Activated CD8-positive, alpha-beta memory T cell treated with anti-CD3 and anti-CD28 coated beads for 48 hours (primary cell): ENCODE results near the gene B4GALT5.
"Not testable (repeated sequence)": the region's sequence is repeated elsewhere in the genome, so short reads cannot be mapped to it uniquely, and the experiment has no call there.

Source experiments
- DNase-seq, 3 experiments: peaks; one replicate each; pipeline ENCODE4 v3.0.0-alpha.2; 2020; ENCODE audit warnings: low read depth in 2 of 3, low spot score in 2 of 3

Gene B4GALT5

GRCh38 chr20:49630396-49630951, 83.2 kb downstream of the B4GALT5 start:
- no peak for DNase-seq

GRCh38 chr20:49629606-49630005, 84.1 kb downstream of the B4GALT5 start:
- no peak for DNase-seq

- not testable (repeated sequence) for DNase-seq
Measured at GRCh38 chr20:49628280-49628679, 85.4 kb downstream of the B4GALT5 start.

- DNase-seq, result no peak
Measured at GRCh38 chr20:49627329-49627761, 86.3 kb downstream of the B4GALT5 start.

- not testable (repeated sequence) for DNase-seq
Measured at GRCh38 chr20:49624988-49625387, 88.7 kb downstream of the B4GALT5 start.

- DNase-seq, result no peak
Measured at GRCh38 chr20:49624317-49624716, 89.4 kb downstream of the B4GALT5 start.

GRCh38 chr20:49622243-49622642, 91.4 kb downstream of the B4GALT5 start:
- no peak for DNase-seq

- DNase-seq, result no peak
Measured at GRCh38 chr20:49620364-49621240, 93.1 kb downstream of the B4GALT5 start.

- DNase-seq, result no peak
Measured at GRCh38 chr20:49619113-49620048, 94.3 kb downstream of the B4GALT5 start.

- DNase-seq, result no peak
Measured at GRCh38 chr20:49618289-49618688, 95.4 kb downstream of the B4GALT5 start.

GRCh38 chr20:49617394-49617793, 96.3 kb downstream of the B4GALT5 start:
- not testable (repeated sequence) for DNase-seq

- DNase-seq, result no peak
Measured at GRCh38 chr20:49616154-49617007, 97.3 kb downstream of the B4GALT5 start.

- no peak for DNase-seq
Measured at GRCh38 chr20:49615401-49616153, 98.1 kb downstream of the B4GALT5 start.

GRCh38 chr20:49615051-49615400, 98.7 kb downstream of the B4GALT5 start:
- not testable (repeated sequence) for DNase-seq

- no peak for DNase-seq
Measured at GRCh38 chr20:49614338-49615050, 99.2 kb downstream of the B4GALT5 start.

GRCh38 chr20:49612127-49612738, 101.4 kb downstream of the B4GALT5 start:
- DNase-seq, result no peak

- DNase-seq, result not testable (repeated sequence)
Measured at GRCh38 chr20:49611539-49612126, 102.0 kb downstream of the B4GALT5 start.
